ENCODE data around the gene COX6B2. TPM values are rescaled to one million over a fixed set of nuclear protein-coding genes. Genes with fewer than 3 reads are reported as not detected.

The COX6B2 gene
- total and polyA plus RNA-seq, 12 donors: 0.17 to 0.18 TPM; not detected in 10

GRCh38 chr19:55372316-55373081, 18.0 kb upstream of the COX6B2 start:
- no peak for DNase-seq
- Histone ChIP-seq H3K27ac (no peak overlapping the region), H3K9me3 (replicated peaks in 1 of 3) (no peaks in the 10 kb centered on the region), H3K4me3 (no peak overlapping the region), H3K4me1 (replicated peaks in 1 of 2) (peaks cover 0 to 6% of the 10 kb centered on the region in 2 donors), H3K36me3 (replicated peaks in 1 of 2) (no peaks in the 10 kb centered on the region), H3K27me3 (peaks cover 64% of the 10 kb centered on the region)
- TF ChIP-seq CTCF (IDR thresholded peaks at IDR 0.05) (no peak), POLR2A (IDR thresholded peaks at IDR 0.05) (no peak)
- WGBS, 4 donors: 39 to 53% (median 40%) methylated on average over 19 to 24 of the region's 24 CpGs
- intact Hi-C loops (cut with DNase I): no loop called here

- peak within 1 kb of the TSS in 1 of 4 donors; percentile 25 for H3K4me3 ChIP-seq
- H3K27ac ChIP-seq: no peak within 1 kb of the TSS
- peaks cover 0 to 6% of the 10 kb centered on the region in 2 donors for H3K4me1 ChIP-seq (replicated peaks in 1 of 2)
- peaks cover 54% of the 10 kb centered on the region for H3K27me3 ChIP-seq
- H3K36me3 ChIP-seq (replicated peaks in 1 of 2): no peaks in the 10 kb centered on the region
- intact Hi-C loops (cut with DNase I): no loop called here
- no peak for TF ChIP-seq POLR2A (IDR thresholded peaks at IDR 0.05)
- TF ChIP-seq CTCF (IDR thresholded peaks at IDR 0.05): no peak
- WGBS, 4 donors: 12 to 26% (median 16%) methylated on average over 18 to 32 of the region's 32 CpGs
- no peaks in the 10 kb centered on the region for H3K9me3 ChIP-seq (replicated peaks in 1 of 3)
- no peak for DNase-seq
Measured at GRCh38 chr19:55370305-55370988, 15.9 kb upstream of the COX6B2 start, which contains the start of gene IL11. Gene IL11, minus strand, starts transcription at chr19:55370463. Its CDS starts 153 bp downstream, at chr19:55370310.

GRCh38 chr19:55369653-55370304, 15.3 kb upstream of the COX6B2 start:
- Histone ChIP-seq H3K4me3 (peak overlapping the region in 1 of 4 donors; percentile 25), H3K27me3 (peaks cover 52% of the 10 kb centered on the region), H3K9me3 (replicated peaks in 1 of 3) (no peaks in the 10 kb centered on the region), H3K36me3 (replicated peaks in 1 of 2) (no peaks in the 10 kb centered on the region), H3K27ac (no peak overlapping the region), H3K4me1 (replicated peaks in 1 of 2) (peaks cover 0 to 6% of the 10 kb centered on the region in 2 donors)
- intact Hi-C loops (cut with DNase I): no loop called here
- no peak for TF ChIP-seq CTCF (IDR thresholded peaks at IDR 0.05)
- no peak for TF ChIP-seq POLR2A (IDR thresholded peaks at IDR 0.05)
- DNase-seq: peak in 1 of 7 donors; percentile 40
- WGBS, 4 donors: 1 to 6% (median 1%) methylated on average over 11 to 54 of the region's 59 CpGs
